ENCODE results near the gene TRAPPC1. TPM values are rescaled to one million over a fixed set of nuclear protein-coding genes. Genes with fewer than 3 reads are reported as not detected.

The TRAPPC1 gene
- total RNA-seq, 1 donor from 2014 or later: 145 TPM

DNA sequence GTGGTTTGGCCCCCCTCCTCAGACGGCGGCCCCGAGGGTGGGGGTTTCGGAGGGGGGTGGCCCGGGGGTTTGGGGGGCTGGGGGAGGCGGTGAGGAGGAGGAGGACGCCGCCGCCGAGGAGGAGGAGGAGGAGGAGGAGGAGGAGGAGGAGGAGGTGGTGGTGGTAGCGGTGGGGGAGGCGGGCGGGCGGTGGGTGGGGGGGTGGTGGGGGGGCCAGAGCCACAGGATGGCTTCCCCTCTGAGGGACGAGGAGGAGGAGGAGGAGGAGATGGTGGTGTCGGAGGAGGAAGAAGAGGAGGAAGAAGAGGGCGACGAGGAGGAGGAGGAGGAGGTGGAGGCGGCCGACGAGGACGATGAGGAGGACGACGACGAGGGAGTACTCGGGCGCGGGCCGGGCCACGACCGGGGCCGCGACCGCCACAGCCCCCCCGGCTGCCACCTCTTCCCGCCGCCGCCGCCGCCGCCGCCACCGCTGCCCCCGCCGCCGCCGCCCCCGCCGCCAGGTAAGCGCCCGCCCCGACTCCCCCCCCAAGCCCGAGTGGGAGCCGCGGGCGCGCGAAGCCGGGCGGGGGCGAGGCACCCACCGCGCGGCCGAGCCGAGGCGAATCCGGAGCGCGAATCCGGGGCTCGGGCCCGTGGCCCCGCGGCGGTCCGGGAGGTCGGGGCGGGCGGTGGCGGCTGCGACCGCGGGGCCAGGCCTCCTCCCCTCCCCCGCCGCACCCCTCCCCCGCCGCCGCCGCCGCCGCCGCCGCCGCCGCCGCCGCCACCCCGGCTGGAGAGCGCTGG lies 47.0 kb downstream of the TRAPPC1 start:
- DNase-seq (ENCODE audit: extremely low spot score, unreplicated experiment): no peak
- H3K4me3 Mint-ChIP-seq: peak overlapping the region; percentile 81

DNA sequence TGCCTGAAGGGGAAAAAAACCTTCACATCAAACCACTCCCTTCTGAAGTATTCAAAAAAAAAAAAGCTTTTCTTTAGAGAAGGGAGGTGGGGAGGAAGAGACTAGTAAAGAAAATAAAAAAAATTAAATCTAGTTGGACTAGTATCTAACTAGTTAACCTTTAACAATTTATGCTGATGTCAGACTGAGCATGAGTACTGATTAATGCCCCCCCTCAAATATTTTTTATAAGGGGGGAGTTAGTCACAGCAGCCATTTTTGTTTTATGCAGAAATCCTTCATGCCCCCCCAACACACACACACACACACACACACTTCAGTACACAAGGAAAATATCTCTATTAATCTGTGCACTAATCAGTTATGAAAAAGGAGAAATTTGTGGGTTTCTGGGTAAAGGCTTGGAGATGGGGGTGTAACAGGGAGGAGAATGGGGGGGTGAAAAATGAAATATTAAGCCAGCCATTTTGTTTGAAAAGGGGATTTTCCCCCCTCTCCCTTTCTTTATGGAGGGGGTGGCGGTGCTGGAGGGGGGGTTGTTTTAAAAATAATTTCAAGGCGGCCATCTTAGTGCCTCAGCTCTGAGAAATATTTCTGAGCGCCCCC lies 47.9 kb downstream of the TRAPPC1 start:
- Mint-ChIP-seq H3K4me3 (peak overlapping the region; percentile 88), H3K36me3 (no peaks in the 10 kb centered on the region), H3K27ac (no peak overlapping the region), H3K9me3 (no peaks in the 10 kb centered on the region), H3K4me1 (ENCODE audit: unreplicated experiment) (no peaks in the 10 kb centered on the region), H3K27me3 (no peaks in the 10 kb centered on the region)
- DNase-seq (ENCODE audit: extremely low spot score, unreplicated experiment): no peak
- TF ChIP-seq, protein P1, sequence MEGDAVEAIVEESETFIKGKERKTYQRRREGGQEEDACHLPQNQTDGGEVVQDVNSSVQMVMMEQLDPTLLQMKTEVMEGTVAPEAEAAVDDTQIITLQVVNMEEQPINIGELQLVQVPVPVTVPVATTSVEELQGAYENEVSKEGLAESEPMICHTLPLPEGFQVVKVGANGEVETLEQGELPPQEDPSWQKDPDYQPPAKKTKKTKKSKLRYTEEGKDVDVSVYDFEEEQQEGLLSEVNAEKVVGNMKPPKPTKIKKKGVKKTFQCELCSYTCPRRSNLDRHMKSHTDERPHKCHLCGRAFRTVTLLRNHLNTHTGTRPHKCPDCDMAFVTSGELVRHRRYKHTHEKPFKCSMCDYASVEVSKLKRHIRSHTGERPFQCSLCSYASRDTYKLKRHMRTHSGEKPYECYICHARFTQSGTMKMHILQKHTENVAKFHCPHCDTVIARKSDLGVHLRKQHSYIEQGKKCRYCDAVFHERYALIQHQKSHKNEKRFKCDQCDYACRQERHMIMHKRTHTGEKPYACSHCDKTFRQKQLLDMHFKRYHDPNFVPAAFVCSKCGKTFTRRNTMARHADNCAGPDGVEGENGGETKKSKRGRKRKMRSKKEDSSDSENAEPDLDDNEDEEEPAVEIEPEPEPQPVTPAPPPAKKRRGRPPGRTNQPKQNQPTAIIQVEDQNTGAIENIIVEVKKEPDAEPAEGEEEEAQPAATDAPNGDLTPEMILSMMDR (conservative IDR thresholded peaks at IDR 0.05): no peak

More for the DNA sequence above, 47.0 kb downstream of the TRAPPC1 start:
- Mint-ChIP-seq H3K36me3 (no peaks in the 10 kb centered on the region), H3K27ac (no peak overlapping the region), H3K4me1 (ENCODE audit: unreplicated experiment) (no peaks in the 10 kb centered on the region), H3K27me3 (no peaks in the 10 kb centered on the region), H3K9me3 (no peaks in the 10 kb centered on the region)
- TF ChIP-seq, protein P1 (conservative IDR thresholded peaks at IDR 0.05): no peak

DNA sequence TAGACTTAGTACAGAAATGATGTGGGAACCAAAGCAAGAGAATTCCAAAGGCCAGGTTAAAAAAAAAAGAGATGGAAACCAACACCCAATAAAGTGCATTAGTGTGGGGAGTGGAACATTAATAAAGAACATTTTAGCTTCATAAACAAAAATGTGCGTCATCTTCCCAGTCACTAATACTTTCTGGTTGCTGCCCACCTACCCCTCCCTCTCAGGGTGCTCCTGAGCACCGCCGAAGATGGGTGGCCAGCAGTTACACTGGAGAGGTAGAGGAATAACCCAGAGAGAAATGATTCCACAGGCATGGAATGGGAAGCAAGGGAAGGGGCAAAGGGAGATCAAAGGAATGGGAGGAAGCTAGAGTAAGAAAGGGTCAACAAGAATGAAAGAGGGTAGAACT lies 49.1 kb downstream of the TRAPPC1 start:
- no peaks in the 10 kb centered on the region for H3K9me3 Mint-ChIP-seq
- no peak for DNase-seq (ENCODE audit: extremely low spot score, unreplicated experiment)
- no peaks in the 10 kb centered on the region for H3K27me3 Mint-ChIP-seq
- H3K36me3 Mint-ChIP-seq: no peaks in the 10 kb centered on the region
- H3K27ac Mint-ChIP-seq: no peak overlapping the region
- TF ChIP-seq, protein P1 (conservative IDR thresholded peaks at IDR 0.05): no peak
- H3K4me1 Mint-ChIP-seq (ENCODE audit: unreplicated experiment): no peaks in the 10 kb centered on the region
- H3K4me3 Mint-ChIP-seq: no peak overlapping the region

DNA sequence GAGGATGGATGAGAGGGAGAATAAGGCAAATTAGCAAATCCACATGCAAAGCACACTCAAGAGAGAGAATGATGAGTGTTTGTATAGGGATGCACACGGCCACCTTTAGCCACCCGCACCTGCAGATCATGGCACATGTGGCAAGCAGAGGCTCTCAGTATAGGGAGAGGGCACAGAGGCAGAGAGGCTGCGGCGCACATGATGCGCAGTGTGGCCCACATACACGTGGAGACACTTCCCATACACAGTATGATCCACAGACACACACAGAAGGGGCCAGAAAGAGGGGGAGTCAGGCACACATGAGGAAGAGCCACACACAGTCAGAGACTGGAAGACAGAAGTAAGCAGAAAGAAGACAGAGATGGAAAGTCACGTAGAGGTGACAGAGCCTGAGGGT lies 49.7 kb downstream of the TRAPPC1 start:
- Mint-ChIP-seq H3K4me1 (ENCODE audit: unreplicated experiment) (no peaks in the 10 kb centered on the region), H3K4me3 (no peak overlapping the region), H3K9me3 (no peaks in the 10 kb centered on the region), H3K27me3 (no peaks in the 10 kb centered on the region), H3K36me3 (peaks cover 4% of the 10 kb centered on the region), H3K27ac (no peak overlapping the region)
- TF ChIP-seq, protein P1 (conservative IDR thresholded peaks at IDR 0.05): no peak
- no peak for DNase-seq (ENCODE audit: extremely low spot score, unreplicated experiment)

DNA sequence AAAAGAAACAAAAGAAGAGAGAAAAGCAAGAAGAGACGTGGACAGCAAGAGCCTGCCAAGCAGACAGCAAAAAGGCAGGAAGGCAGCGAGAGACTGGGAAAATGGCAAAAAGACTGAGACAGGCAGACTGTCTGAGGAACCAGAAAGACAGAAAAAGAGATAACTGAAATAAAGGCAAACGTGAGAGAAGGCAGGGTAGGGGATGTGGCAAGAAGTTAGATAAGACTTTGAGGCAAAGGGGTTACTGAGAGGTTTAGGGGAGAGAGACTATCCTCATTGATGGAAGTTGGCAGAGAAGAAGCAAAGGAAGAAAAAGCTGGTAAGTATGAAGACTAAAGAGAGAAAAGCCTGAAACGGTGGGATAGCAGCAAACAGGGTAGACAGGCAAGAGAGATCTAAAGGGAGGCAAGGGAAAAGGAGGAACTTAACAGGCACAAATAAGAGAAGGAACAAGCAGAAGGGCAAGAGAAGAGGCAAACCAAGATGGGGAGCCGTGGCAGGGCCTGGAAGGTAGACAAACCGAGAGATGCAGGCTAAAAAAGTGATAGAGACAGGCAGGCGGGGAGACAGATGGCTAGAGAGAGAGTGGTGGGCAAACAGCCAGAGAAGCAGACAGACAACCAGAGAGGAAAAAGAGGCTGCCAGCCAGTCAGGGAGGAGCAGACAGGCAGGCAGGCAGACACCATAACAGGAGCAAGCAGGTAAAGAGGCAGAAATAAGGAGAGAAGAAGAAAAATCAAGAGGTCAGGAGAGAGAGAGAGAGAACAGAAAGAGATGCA lies 50.3 kb downstream of the TRAPPC1 start:
- Mint-ChIP-seq H3K4me3 (no peak overlapping the region), H3K36me3 (peaks cover 7% of the 10 kb centered on the region), H3K27ac (no peak overlapping the region), H3K9me3 (no peaks in the 10 kb centered on the region), H3K27me3 (no peaks in the 10 kb centered on the region), H3K4me1 (ENCODE audit: unreplicated experiment) (no peaks in the 10 kb centered on the region)
- no peak for DNase-seq (ENCODE audit: extremely low spot score, unreplicated experiment)
- TF ChIP-seq, protein P1 (conservative IDR thresholded peaks at IDR 0.05): no peak

Other genes with a start within 250 kb of the TRAPPC1 start
- 80.7 and 123 TPM in 2 replicates for gene TP53, start 244.5 kb downstream of the TRAPPC1 start, total RNA-seq (ENCODE audit: low replicate concordance)
- gene WRAP53, start 243.5 kb downstream of the TRAPPC1 start, total RNA-seq (ENCODE audit: low replicate concordance): 10.2 and 22.1 TPM in 2 replicates
- gene EFNB3, start 226.7 kb downstream of the TRAPPC1 start, total RNA-seq (ENCODE audit: low replicate concordance): 11.4 and 79.5 TPM in 2 replicates
- 0.10 and 1.0 TPM in 2 replicates for gene DNAH2, start 214.2 kb downstream of the TRAPPC1 start, total RNA-seq (ENCODE audit: low replicate concordance)
- 69.1 and 85.1 TPM in 2 replicates for gene KDM6B, start 97.7 kb downstream of the TRAPPC1 start, total RNA-seq (ENCODE audit: low replicate concordance)
- gene TMEM88, start 76.9 kb downstream of the TRAPPC1 start, total RNA-seq (ENCODE audit: low replicate concordance): 4.5 and 10.2 TPM in 2 replicates
- 43.6 and 64.9 TPM in 2 replicates for gene NAA38, start 74.4 kb downstream of the TRAPPC1 start, total RNA-seq (ENCODE audit: low replicate concordance)
- gene CYB5D1, start 73.9 kb downstream of the TRAPPC1 start, total RNA-seq (ENCODE audit: low replicate concordance): 16.6 and 17.9 TPM in 2 replicates
- 170 and 172 TPM in 2 replicates for gene CHD3, start 43.2 kb downstream of the TRAPPC1 start, total RNA-seq (ENCODE audit: low replicate concordance)
- gene RNF227, start 15.7 kb downstream of the TRAPPC1 start, total RNA-seq (ENCODE audit: low replicate concordance): 3.3 and 3.8 TPM in 2 replicates
- gene KCNAB3, start 2.1 kb downstream of the TRAPPC1 start, total RNA-seq (ENCODE audit: low replicate concordance): 2.8 and 9.9 TPM in 2 replicates
- 23.3 and 42.6 TPM in 2 replicates for gene CNTROB, start 260 bp upstream of the TRAPPC1 start, total RNA-seq (ENCODE audit: low replicate concordance)
- gene GUCY2D, start 70.7 kb upstream of the TRAPPC1 start, total RNA-seq (ENCODE audit: low replicate concordance): 0.29 and 0.43 TPM in 2 replicates
- not detected in 2 replicates for gene ALOX15B, start 107.1 kb upstream of the TRAPPC1 start, total RNA-seq (ENCODE audit: low replicate concordance)
- not detected in 2 replicates for gene ALOX12B, start 155.8 kb upstream of the TRAPPC1 start, total RNA-seq (ENCODE audit: low replicate concordance)
- 0.14 TPM in 1 of 2 replicates, not detected in the other for gene ALOXE3, start 186.6 kb upstream of the TRAPPC1 start, total RNA-seq (ENCODE audit: low replicate concordance)
- gene HES7, start 192.2 kb upstream of the TRAPPC1 start, total RNA-seq (ENCODE audit: low replicate concordance): 0.46 TPM in 1 of 2 replicates, not detected in the other
- gene PER1, start 220.5 kb upstream of the TRAPPC1 start, total RNA-seq (ENCODE audit: low replicate concordance): 31.0 and 33.2 TPM in 2 replicates
- gene VAMP2, start 231.0 kb upstream of the TRAPPC1 start, total RNA-seq (ENCODE audit: low replicate concordance): 44.7 and 46.3 TPM in 2 replicates
- 19.1 and 22.1 TPM in 2 replicates for gene TMEM107, start 244.4 kb upstream of the TRAPPC1 start, total RNA-seq (ENCODE audit: low replicate concordance)